Measurements from ENCODE around the gene CEP112.

- TF ChIP-seq POLR2AphosphoS5 (IDR thresholded peaks at IDR 0.05; ENCODE audit: borderline replicate concordance, low read depth, low read length), result no peak
- TF ChIP-seq FOXP2 (optimal IDR thresholded peaks at IDR 0.05; ENCODE audit: control extremely low read depth, extremely low read length, insufficient read depth), result no peak
- TF ChIP-seq EZH2 (IDR thresholded peaks at IDR 0.05), result no peak
These were observed 216.1 kb downstream of the CEP112 start for GRCh38 chr17:65975878-65976277.

Measured in SK-N-MC (cell line).